Stimulated activated CD8-positive, alpha-beta memory T cell treated with anti-CD3 and anti-CD28 coated beads, Interleukin-4, amount 100 ng/mL, for 24 hours (primary cell): ENCODE data around the gene POLR3H.

Source experiments
- DNase-seq: peaks from one replicate; pipeline ENCODE4 v3.0.0-alpha.2; 2020; ENCODE audit warnings: low read depth

Gene POLR3H

GRCh38 chr22:41481925-41482318 is 62.3 kb downstream of the POLR3H start:
- no peak for DNase-seq

- DNase-seq: no peak
These were observed 63.0 kb downstream of the POLR3H start for GRCh38 chr22:41481131-41481830.

GRCh38 chr22:41480397-41480735 is 63.9 kb downstream of the POLR3H start:
- no peak for DNase-seq

GRCh38 chr22:41479671-41480396 is 64.4 kb downstream of the POLR3H start:
- DNase-seq: no peak

- no peak for DNase-seq
These were observed 65.3 kb downstream of the POLR3H start for GRCh38 chr22:41478891-41479521.

GRCh38 chr22:41478473-41478872 is 65.8 kb downstream of the POLR3H start:
- DNase-seq: no peak
